HG03196 (cell line): Measurements from ENCODE around the gene MAP3K6.

Experiments used
- ATAC-seq: cut with Tn5 transposase; IDR thresholded peaks from one replicate; pipeline ENCODE4 v1.9.1; 2021; ENCODE audit not compliant: unreplicated experiment

Gene MAP3K6

DNA sequence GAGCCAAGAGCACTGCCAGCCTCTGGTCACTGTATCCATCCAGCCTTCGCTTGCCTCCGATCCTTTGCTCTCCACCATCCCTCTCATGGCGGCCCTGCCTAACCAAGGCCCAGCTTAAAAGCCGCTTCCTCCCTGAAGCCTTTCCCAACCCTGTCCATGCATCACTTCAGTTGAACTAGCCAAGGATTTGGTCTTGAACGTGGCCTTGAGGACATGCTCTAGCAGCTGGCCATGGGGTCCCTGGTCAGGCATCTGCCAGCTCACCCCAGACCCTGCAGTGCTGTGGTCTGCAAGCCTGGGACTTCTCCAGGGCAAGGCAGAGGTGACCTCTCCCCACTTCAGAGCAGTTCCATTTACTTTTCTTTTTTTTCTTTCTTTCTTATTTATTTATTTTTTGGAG, 30.0 kb downstream of the MAP3K6 start:
- ATAC-seq = no peak

DNA sequence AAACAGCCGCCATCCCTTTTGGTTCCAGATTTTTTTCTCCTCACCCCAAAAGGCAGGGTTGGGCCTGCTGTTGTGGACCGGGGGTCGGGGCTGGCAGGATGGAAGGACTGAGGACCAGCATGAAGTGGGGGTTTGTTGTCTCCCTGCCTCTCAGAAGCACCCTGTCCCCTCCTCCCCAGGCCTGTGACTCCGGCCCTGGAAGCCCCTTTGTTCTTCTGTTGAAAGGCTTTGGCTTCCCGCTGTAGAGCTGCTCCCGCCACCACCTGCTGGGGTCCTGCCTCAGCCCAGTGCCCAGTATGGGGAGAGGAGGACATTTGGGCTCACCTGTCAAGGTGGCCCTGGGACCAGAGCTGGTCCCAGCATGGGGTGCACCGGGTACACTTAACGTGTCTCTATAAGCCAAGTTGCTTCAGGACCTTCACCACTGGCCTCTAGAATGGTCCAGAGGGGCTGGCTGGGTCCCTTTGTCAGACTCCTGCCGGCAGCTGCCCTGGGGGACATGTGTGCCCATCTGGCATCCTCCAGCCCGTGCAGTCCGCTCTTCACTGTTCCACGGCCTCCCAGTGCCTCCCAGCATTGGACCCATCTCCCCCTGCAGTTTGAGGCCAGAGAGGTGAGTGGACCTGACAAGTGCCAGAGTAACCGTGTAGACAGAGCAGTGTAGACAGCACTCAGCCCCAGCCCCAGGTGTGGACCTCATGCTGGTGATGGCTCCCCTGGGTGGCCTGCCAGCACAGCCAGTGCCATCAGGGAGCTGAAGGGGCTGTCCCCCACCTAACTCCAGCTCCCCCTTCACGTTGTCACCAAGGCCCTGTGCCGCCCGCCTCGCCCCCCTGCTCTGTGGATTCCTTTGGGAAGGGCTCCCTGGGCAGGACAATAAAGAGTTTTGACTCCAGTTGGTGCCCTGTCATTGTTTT, 31.0 kb downstream of the MAP3K6 start:
- ATAC-seq = no peak

DNA sequence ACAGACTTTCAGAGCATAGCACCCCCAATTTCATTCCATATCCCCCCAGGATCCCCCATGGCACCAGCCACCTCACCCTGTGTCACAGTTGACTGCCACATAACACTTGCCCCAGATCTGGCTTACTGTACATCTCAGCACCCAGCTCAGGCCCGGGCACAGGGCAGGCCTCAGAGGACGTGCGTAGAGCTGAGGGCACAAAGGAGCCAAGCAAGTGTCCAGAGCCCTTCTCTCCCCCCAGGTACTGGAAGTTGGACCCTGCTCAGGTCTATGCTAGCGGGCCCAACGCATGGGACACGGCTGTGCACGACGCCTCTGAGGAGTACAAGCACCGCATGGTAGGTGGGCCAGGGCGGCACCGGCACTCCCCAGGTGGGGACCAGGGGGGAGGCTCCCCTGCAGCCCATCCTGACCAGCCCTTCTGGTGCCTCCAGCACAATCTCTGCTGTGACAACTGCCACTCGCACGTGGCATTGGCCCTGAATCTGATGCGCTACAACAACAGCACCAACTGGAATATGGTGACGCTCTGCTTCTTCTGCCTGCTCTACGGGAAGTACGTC, 33.0 kb downstream of the MAP3K6 start:
- ATAC-seq = no peak

DNA sequence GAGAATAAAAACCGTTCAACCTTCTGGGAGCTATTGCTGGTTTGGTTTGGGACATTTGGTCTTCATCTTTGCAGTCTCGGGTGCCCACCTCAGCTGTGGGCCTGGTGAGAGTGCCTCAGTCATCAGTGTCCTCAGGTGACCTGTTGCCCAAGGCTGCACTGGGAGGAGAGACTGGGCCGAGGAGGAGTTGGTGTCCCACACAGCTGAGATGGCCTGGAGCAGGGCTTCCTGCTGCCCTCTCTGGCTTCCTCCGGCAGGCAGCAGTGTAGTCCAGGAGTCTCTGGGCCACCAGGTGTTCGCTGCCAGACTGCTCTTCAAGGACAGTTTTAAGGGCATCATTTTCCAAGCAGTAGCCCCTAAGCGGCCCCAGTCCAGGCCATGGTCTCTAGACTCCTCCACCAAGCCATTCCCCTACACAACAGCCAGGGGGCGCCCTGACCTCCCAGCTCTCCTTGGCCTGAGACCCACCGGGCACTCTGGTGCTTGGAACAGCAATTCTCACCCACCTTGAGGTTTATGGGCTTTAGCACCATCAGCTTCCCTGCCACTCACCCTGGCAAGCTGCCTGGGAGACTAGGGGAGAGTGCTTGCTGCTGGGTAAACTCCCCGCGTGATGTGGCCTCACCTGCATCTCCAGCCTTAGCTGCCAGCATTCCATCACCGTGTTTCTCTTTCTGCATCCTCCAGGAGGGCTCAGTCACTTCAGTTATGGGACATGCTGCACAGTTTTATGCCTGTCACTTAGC, 34.1 kb downstream of the MAP3K6 start:
- no peak for ATAC-seq

DNA sequence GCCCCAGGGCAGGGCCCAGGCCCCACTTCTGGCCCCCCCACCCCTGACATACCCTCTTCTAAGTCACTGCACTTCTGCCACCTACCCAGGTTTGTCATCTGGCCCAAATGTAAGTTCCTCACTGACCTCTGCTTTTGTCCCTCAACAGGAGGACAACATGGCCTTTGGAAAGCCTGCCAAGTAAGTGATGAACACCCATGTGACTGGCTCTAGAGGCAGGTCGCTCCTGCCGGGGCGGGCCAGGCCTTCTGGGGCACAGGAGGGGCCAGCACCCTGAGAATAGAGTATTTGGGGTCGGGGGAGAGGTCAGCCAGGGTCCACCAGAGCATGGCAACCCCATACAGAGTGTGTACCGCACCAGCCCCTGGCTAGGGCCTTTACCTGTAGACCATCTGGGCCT, 34.8 kb downstream of the MAP3K6 start:
- ATAC-seq = no peak

GRCh38 chr1:27331426-27331825, 35.3 kb downstream of the MAP3K6 start:
- no peak for ATAC-seq

DNA sequence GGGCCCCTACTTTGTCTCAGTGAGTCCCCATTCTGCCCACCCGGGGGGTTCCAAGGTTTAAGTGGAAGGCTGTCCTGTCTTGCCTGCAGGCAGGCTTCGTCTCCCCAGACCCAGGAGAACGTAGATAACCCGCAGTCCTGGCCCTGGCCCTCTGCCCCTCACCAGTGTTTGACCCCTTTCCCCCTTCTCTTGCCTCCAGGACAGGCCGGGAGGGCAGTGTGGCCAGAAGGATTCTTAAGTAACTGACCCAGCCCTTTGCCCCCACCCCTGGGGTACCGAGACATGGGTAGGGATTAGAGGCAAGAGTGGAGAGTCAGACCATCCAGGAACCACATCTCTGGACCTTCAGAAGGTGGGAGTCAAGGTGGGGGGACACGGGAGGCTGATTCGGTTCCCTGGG, 36.0 kb downstream of the MAP3K6 start:
- no peak for ATAC-seq

DNA sequence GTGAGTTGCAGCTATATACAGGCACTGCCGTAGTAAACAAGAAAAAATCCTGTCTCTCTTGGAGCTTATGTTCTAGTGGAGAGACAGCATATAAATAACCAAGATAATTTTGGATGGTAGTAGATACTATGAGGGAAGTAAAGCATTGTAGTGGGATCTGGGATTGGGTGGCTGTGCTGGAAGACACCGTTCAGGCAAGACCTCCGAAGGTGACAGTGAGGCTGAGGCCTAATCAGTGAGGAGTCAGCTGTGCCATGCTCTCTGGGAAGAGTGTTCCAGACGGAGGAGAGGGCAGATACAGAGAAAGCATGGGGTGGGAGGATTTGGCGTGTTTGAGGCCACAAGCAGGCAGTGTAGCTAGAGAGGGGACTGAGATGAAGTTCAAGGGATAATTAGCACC, 38.8 kb downstream of the MAP3K6 start:
- ATAC-seq = no peak

- ATAC-seq = no peak
These were observed 41.5 kb downstream of the MAP3K6 start for GRCh38 chr1:27325286-27325685.

GRCh38 chr1:27322569-27323240, 44.1 kb downstream of the MAP3K6 start:
- ATAC-seq = no peak

GRCh38 chr1:27321813-27322568, 44.8 kb downstream of the MAP3K6 start, which contains the start of gene TMEM222:
TMEM222 (plus strand) TSS chr1:27322163; CDS start chr1:27322198, 35 bp downstream.
- peak; percentile 91 for ATAC-seq

GRCh38 chr1:27318596-27318995, 48.2 kb downstream of the MAP3K6 start:
- no peak for ATAC-seq

GRCh38 chr1:27318136-27318535, 48.6 kb downstream of the MAP3K6 start:
- no peak for ATAC-seq

- ATAC-seq = no peak
These were observed 49.9 kb downstream of the MAP3K6 start for GRCh38 chr1:27316860-27317259.

DNA sequence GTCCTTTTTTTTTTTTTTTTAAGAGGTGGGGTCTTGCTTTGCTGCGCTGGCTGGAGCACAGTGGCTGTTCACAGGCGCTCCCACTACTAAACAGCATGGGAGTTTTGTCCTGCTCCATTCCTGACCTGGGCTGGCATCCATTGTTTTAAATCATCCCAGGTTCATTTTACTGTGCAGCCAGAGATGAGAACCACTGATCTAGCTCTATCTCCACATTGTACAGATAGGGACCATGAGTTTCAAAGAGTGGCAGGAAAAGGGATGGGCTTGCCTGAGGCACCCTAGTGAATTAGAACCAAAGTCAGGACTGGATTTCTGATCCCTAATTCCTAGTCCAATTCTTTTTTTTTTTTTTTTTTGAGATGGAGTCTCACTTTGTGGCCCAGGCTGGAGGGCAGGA, 52.0 kb downstream of the MAP3K6 start:
- no peak for ATAC-seq

GRCh38 chr1:27314169-27314568, 52.6 kb downstream of the MAP3K6 start:
- ATAC-seq = no peak

DNA sequence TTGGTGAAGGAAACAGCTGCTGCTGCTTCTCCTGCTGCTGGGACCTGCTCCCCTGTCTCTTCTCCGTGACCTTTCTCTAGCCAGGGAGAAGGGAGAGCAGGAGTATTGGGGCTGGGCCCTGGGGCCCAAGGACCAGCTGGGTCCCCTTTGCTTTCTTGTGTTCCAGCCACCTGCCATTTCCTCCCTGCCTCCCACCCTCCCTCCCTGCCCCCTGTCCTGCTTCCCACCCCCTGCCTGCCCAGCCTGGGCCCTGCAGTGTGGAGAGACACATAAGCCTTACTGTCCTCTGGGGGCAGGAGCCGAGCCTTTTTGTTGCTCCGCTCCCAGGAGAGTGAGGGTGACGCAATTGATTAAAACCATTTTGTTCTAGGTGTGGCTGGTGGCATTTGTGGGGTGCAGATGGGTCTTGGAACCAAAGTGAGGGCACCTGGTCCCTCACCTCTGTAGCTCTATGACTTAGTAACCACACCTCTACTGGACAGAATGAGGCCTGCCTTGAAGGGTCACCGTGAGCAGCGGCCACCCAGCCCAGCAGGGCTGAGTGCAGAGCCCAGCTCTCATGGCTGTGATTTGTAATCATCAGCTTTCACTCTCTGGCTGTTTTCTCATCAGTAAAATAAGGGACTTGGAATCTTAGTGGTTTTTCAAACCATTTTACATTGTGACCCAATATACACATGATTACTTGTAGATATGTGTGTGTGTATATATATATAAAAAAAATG, 58.7 kb downstream of the MAP3K6 start:
- ATAC-seq = no peak

DNA sequence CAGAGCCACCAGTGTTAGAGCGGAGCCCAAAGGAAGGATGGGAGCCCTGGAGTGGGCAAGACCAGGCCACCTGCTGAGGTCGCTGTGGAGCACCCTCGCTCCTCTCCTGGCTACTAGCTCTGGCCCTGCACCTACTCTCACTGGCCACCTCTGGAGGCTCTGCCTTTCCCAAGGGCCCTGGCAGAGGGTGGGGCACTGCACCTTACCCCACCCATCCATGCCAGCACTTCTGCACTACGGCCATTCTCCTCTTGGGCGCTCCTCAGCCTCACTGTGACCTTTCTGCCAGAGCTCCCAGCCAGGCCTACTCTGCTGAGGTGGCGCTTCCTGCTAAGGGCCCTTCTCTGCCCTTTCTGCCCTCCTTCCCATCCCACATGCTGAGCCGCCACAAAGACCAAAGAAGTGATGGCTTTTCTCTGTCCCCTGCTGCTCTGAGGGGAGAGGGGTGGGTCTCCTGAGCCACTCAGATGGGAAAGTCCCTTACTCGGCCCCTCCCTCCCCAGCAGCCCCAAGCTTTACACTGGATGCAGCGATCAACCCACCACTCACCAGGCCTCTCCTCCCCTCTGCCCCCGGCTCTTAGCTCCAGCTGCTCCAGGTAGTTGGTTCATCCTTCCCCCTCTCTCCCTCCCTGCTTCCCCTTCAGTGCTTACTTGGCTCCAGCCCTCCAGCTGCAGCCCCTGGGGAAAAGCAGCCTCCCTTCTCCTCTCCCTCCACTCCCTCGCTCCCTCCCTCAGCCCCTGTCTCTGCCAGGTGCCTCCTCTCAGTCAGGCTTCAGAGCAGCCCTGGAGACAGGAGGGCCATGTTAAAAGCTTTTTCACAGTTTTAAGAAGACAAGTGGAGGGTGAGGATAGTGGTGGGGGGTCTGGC, 59.6 kb downstream of the MAP3K6 start:
- no peak for ATAC-seq

GRCh38 chr1:27306071-27306470, 60.7 kb downstream of the MAP3K6 start:
- no peak for ATAC-seq
